GM11168 (cell line): ENCODE results near the gene INO80C.

Experiments
- in situ Hi-C: fragments of 300-500 bp; cut with MboI; formaldehyde crosslinking; loops from one replicate; pipeline ENCODE4 v1.12.0; 2022; ENCODE audit warnings: low sequenced_read_pairs; ENCODE audit not compliant: unreplicated experiment

The INO80C gene

GRCh38 chr18:35436076-35436649 is 61.6 kb downstream of the INO80C start:
- in situ Hi-C loops: no loop called here

GRCh38 chr18:35435401-35435800 is 62.4 kb downstream of the INO80C start:
- in situ Hi-C loops: no loop called here

GRCh38 chr18:35432565-35433001 is 65.2 kb downstream of the INO80C start:
- in situ Hi-C loops: no loop called here

GRCh38 chr18:35431374-35431741 is 66.4 kb downstream of the INO80C start:
- in situ Hi-C loops: no loop called here

GRCh38 chr18:35430721-35431373 is 66.9 kb downstream of the INO80C start:
- in situ Hi-C loops: no loop called here

DNA sequence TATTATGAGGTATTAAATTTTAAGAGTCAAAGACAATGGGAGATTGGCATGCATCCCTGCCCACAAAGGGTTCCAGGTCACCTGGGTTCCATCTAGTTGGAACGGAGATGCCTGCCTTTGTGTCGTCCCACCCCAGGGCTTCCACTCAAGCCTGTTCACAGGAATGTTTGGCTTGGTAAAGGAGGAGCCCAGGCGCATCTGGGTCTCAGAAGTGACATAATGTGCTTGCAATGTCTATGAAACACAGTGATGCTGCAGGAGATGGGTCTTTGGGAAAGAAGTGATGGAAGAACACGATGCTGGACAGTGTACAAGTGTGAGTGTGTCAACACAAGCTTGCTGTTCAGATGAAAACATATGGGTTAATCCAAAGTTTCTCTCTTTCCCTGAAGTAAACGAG is 71.0 kb downstream of the INO80C start:
- in situ Hi-C loops: no loop called here

GRCh38 chr18:35424356-35424755 is 73.4 kb downstream of the INO80C start:
- in situ Hi-C loops: no loop called here

DNA sequence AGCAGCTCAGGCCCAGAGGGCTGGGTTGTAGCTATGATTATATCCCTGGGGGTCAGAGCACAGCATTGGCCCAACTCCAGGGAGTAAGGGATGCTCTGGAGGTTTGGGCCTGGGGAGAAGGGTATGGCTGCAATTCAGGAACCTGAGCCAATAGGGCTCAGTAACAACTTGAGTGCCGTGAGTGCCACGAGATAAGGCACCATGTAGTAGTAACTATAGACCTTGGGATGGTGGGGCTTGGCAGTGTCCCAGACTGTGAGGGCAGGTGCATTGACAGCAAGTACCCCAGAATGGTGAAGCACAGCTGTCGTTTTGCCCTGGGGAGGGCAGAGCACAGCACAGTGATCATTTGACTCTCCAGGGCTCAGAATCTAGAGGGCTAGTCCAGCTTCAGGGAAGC is 75.5 kb downstream of the INO80C start:
- in situ Hi-C loops: no loop called here

- in situ Hi-C loops: no loop called here
Measured at GRCh38 chr18:35418610-35419009, 79.2 kb downstream of the INO80C start.
